BE2C (cell line): Measurements from ENCODE around the gene ABHD6.
"Not testable (repeated sequence)": the region's sequence is repeated elsewhere in the genome, so short reads cannot be mapped to it uniquely, and the experiment has no call there.

Source experiments
- DNase-seq: peaks from one replicate; pipeline ENCODE4 v3.0.0-alpha.2; 2020
- H3K27me3 ChIP-seq: fragments of 250-450 bp; sonication (Bioruptor Pico); 2 replicates; pipeline ENCODE4 v1.5.1; 2020; ENCODE audit warnings: mild to moderate bottlenecking
- H3K36me3 ChIP-seq: fragments of 250-450 bp; sonication (Bioruptor Pico); 2 replicates; pipeline ENCODE4 v1.5.1; 2020; ENCODE audit warnings: mild to moderate bottlenecking
- H3K4me1 ChIP-seq: fragments of 250-450 bp; sonication (Bioruptor Pico); 2 replicates; pipeline ENCODE4 v1.5.1; 2020
- H3K4me3 ChIP-seq: 2 replicates; pipeline ENCODE4 v1.5.1; 2011; ENCODE audit warnings: low read depth, low read length
- H3K9me3 ChIP-seq: fragments of 250-450 bp; sonication (Bioruptor Pico); 2 replicates; pipeline ENCODE4 v1.5.1; 2020
- TF ChIP-seq, protein P1 (sequence below): IDR thresholded peaks from 2 replicates; pipeline ENCODE4 v1.5.1; 2012; ENCODE audit warnings: mild to moderate bottlenecking, low read depth, low read length

Gene ABHD6

DNA sequence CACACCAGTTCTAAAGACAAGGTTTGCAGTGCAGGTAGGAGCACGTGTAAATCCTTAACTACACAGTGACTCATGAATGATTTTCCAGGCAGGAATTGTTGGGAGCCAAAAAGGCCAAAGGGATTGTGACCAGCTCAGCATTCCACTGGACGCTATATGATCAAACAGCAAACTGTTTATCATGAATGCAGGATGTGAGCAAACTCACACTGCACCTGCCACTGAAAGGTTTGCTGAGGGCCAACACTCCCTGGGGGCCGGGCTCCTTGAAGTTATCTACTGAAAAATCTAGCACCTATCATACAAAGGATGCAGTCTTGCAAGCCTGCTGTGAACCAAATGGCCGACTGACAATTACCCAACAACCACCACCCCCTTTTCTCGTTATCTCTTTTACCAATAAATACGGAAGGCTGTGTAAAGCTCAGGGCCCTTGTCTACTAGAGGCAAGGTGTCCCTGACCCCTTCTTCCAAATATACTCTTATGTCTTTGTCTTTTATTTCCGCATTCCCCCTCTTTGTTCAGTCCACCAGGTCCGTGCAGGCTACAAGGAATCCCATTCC lies 15.3 kb upstream of the ABHD6 start:
- Histone ChIP-seq H3K9me3 (no peaks in the 10 kb centered on the region), H3K36me3 (no peaks in the 10 kb centered on the region), H3K4me3 (no peak overlapping the region), H3K4me1 (no peaks in the 10 kb centered on the region), H3K27me3 (no peaks in the 10 kb centered on the region)
- DNase-seq: no peak
- TF ChIP-seq, protein P1, sequence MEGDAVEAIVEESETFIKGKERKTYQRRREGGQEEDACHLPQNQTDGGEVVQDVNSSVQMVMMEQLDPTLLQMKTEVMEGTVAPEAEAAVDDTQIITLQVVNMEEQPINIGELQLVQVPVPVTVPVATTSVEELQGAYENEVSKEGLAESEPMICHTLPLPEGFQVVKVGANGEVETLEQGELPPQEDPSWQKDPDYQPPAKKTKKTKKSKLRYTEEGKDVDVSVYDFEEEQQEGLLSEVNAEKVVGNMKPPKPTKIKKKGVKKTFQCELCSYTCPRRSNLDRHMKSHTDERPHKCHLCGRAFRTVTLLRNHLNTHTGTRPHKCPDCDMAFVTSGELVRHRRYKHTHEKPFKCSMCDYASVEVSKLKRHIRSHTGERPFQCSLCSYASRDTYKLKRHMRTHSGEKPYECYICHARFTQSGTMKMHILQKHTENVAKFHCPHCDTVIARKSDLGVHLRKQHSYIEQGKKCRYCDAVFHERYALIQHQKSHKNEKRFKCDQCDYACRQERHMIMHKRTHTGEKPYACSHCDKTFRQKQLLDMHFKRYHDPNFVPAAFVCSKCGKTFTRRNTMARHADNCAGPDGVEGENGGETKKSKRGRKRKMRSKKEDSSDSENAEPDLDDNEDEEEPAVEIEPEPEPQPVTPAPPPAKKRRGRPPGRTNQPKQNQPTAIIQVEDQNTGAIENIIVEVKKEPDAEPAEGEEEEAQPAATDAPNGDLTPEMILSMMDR: no peak

DNA sequence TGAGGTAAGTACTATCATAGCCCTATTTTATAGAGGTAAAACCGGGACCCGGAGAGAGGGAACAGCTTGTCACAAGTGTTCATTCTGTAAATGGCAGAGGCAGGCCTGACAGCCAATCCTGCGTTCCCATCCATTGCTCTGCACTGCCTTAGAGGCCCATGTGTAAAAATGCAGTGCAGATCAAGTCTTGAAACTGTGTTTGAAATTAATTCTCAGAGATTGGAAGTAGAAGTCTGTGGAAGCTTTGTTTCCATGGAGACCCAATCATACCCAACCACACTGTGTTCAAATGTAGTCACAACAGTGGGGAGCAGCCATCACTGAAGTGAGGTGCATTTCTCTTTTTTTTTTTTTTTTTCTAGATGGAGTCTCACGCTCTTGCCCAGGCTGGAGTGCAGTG lies 13.7 kb upstream of the ABHD6 start:
- DNase-seq: no peak
- TF ChIP-seq, protein P1: no peak
- H3K36me3 ChIP-seq: no peaks in the 10 kb centered on the region
- no peaks in the 10 kb centered on the region for H3K9me3 ChIP-seq
- H3K4me3 ChIP-seq: no peak overlapping the region
- no peaks in the 10 kb centered on the region for H3K4me1 ChIP-seq
- no peaks in the 10 kb centered on the region for H3K27me3 ChIP-seq

DNA sequence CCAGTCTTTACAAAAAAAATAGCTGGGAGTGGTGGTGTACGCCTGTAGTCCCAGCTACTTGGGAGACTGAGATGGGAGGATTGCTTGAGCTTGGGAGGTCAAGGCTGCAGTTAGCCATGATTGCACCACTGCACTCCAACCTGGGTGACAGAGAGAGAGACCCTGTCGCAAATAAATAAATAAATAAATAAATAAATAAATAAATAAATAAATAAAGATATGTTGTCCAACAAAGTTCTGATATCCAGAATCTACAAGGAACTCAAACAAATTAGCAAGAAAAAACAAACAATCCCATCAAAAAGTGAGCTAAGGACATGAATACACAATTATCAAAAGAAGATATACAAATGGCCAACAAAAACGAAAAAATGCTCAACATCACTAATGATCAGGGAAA lies 9.7 kb upstream of the ABHD6 start:
- DNase-seq, H3K4me3 ChIP-seq, H3K27me3 ChIP-seq, H3K4me1 ChIP-seq, H3K36me3 ChIP-seq, H3K9me3 ChIP-seq: not testable (repeated sequence)

DNA sequence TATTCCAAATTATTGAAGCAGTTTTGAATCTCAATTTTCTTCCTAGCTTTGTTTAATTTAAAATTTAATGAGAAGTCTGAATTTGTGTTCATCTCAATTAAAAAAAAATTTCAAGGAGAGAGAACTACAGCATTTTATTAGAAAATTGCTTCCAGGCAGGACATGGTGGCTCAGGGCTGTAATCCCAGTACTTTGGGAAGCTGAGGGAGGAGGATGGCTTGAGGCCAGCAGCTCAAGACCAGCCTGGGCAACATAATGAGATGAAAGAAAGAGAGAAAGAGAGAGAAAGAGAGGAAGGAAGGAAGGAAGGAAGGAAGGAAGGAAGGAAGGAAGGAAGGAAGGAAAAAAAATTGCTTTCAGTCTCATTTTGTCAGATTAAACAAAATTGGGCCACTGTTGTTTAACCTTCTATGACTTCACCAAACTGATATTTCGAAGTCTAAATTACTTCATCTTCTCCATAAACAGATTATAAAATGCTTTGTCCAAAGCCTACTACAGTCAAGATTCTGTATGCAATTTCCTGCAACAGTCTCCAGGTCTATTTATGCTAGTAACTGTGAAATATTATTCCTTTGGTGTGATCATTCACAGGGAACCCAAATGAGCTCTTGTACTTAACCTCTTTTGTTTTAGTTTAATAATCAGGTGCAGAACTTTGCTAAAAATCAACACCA lies 6.6 kb upstream of the ABHD6 start:
- Histone ChIP-seq H3K4me1 (no peaks in the 10 kb centered on the region), H3K9me3 (no peaks in the 10 kb centered on the region), H3K4me3 (no peak overlapping the region), H3K27me3 (no peaks in the 10 kb centered on the region), H3K36me3 (no peaks in the 10 kb centered on the region)
- TF ChIP-seq, protein P1: no peak
- no peak for DNase-seq

DNA sequence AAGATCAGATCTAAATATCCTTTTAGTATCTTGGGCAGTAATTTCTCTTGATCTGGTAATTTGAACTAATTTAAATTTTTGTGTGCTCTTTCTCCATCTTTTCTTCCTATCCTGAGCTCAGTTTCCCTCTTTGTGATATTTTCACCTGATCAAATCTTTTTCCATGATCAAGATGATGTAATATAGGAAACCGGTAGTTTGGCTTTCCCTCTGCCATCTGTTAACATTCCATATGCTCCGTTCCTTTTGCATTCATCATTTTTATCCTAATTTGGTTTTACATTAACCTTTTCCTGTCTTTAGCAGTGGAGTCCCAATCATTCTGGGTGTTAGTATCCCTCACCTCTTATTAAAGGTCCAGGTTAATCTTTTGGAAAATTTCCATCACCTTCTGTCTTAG lies 5.9 kb upstream of the ABHD6 start:
- H3K9me3 ChIP-seq: no peaks in the 10 kb centered on the region
- no peak overlapping the region for H3K4me3 ChIP-seq
- TF ChIP-seq, protein P1: no peak
- H3K36me3 ChIP-seq: no peaks in the 10 kb centered on the region
- no peak for DNase-seq
- H3K27me3 ChIP-seq: no peaks in the 10 kb centered on the region
- H3K4me1 ChIP-seq: no peaks in the 10 kb centered on the region

DNA sequence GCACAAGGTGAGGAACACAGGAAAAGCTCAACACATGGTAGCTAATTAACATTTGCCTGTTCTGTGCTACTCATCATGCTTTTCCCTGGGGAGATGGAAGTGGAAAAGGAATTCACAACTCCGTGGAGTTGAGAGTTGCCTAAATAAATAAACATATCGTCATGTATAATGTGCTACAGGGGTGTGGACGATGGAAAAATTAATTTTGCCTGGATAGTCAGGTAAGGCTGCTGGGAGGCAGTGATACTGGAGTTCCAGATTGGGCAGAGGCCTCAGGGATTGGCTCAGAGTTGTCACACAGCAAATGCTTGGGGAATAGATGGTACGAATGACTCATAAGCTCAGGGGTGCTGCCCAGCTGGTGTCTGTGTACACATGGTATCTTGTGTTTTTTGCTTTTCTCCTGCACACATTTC lies 3.1 kb upstream of the ABHD6 start:
- H3K4me3 ChIP-seq: no peak overlapping the region
- TF ChIP-seq, protein P1: no peak
- DNase-seq: no peak
- no peaks in the 10 kb centered on the region for H3K4me1 ChIP-seq
- no peaks in the 10 kb centered on the region for H3K9me3 ChIP-seq
- no peaks in the 10 kb centered on the region for H3K36me3 ChIP-seq
- no peaks in the 10 kb centered on the region for H3K27me3 ChIP-seq
